Measurements from ENCODE around the gene LRPAP1.

The LRPAP1 gene

GRCh38 chr4:3500111-3500510 is 32.1 kb downstream of the LRPAP1 start:
- DNase-seq (ENCODE audit: low read depth), result no peak

DNA sequence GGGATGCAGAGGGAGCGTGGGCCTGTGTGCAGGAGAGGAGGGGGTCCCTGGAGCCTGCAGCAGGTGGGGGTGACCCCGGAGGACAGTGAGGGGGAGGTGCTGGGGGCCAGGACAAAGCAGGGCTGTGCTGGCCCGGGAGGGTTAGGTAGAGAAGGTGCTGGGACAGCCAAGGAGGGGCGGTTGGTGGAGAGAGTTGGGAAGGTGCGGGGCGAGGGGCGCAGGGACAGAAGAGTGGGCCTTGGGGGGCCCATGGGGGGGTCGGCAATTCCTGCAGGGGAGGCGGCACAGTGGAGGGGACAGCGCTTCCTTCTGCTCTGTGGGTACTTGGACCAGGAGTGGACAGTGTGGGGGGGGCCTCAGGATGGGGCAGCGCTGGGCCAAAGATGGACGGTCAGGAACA is 32.5 kb downstream of the LRPAP1 start:
- no peak for DNase-seq (ENCODE audit: low read depth)

GRCh38 chr4:3498901-3499510 is 33.2 kb downstream of the LRPAP1 start:
- DNase-seq (ENCODE audit: low read depth), result no peak

- no peak for DNase-seq (ENCODE audit: low read depth)
Observed at GRCh38 chr4:3498407-3498806, 33.8 kb downstream of the LRPAP1 start.

DNA sequence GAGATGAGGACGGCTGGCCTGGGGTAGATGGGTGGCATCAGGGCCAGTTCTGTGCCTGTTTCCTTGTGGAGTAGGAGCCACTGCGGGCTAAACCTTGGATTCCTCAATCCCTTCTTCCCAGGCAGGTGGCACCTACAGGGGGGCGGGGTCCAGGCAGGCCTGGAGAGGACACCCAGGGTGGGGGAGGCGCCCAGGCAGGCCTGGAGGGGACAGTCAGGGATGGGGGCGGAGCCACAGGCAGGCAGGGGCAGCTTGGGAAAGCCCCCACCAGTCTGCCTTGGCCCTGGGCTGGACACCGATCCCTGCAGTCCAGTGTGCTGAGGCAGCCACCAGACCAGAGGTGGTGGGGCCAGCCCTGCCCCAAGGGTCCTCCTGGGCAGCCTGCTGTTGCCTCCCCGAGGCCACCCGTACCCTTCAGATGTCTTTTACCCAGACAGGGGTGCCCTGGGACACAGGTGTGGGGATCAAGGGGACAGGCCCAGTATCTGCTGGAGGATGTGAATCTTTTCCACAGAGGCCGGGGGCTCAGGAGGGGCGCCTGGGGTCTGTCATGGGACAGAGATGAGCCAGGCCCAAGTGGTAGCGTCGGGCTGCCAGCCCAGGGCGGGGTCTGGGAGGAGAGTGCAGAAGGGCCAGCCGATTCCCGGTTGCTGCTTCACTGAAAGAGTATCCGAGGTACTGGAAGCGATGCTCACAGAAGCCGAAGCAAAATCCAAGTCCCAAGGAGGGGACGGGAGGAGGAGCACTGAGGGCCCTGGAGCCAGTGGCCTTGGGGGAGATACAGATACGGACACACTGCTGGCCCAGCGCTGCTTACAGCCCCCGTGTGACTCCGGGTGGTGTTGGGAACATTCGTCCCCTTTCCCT is 34.5 kb downstream of the LRPAP1 start:
- DNase-seq (ENCODE audit: low read depth), result no peak

GRCh38 chr4:3497095-3497494 is 35.1 kb downstream of the LRPAP1 start:
- DNase-seq (ENCODE audit: low read depth), result no peak

DNA sequence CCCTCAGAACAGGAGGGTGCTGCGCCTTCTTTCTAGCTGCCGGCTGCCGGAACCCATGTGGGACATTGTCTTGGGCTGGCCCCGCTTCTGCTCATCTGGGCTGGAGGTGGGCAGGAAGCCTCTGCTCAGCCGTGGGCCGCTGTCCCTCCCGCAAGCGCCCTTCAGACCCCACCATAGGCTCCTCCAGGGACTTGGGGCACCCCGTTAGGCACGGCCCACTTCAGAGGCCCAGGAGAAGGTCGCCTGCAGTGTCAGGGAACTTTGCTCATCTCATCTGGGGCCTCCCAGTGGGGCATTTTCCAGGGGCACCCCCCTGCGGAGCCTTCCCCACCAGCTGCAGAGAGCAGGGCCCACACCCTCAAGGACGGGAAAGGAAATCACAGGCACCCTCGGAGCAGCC is 36.2 kb downstream of the LRPAP1 start:
- DNase-seq (ENCODE audit: low read depth), result no peak

DNA sequence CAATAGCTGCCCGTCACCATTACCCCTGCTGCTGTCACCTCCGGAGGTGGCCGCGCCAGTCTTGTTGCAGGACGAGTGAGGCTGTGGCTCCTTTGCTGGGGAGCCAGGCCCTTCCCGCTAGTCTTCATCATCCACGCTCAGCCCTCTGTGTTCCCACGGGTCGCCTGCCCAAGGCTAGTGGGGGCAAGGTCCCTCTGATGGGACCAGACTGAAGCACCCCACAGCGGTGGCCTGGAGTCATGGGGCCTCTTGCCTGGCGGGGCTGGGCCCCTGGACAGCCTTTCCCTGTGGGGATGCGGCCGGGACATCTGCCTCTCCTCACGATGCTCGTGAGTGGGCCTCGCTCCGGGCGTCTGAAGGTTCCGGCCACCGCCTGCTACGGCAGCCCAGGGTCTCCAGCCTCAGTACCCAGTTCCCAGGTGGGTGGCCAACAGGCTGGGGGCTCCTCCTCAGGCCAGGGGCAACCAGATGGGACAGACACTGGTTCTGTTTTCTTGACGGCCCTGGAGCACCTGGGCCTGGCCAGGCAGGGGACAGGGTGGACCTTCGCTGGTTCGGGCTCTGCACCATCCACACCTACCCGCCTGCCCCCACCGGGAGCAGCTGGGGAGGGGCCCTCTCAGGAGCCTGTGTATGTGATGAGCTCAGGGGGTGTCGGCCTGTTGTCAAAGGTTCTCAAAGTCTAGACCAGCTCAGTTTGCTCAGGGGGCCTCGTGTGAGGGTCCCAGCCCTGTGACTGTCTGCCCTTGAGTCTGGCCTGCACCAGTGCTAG is 36.8 kb downstream of the LRPAP1 start:
- DNase-seq (ENCODE audit: low read depth), result no peak

GRCh38 chr4:3494462-3494871 is 37.8 kb downstream of the LRPAP1 start:
- DNase-seq (ENCODE audit: low read depth), result no peak

GRCh38 chr4:3493720-3494461 is 38.3 kb downstream of the LRPAP1 start:
- no peak for DNase-seq (ENCODE audit: low read depth)

- DNase-seq (ENCODE audit: low read depth), result no peak
Observed at GRCh38 chr4:3492741-3493719, 39.2 kb downstream of the LRPAP1 start.

- DNase-seq (ENCODE audit: low read depth), result no peak
Observed at GRCh38 chr4:3491681-3492405, 40.4 kb downstream of the LRPAP1 start.

GRCh38 chr4:3489451-3489962 is 42.7 kb downstream of the LRPAP1 start:
- no peak for DNase-seq (ENCODE audit: low read depth)

DNA sequence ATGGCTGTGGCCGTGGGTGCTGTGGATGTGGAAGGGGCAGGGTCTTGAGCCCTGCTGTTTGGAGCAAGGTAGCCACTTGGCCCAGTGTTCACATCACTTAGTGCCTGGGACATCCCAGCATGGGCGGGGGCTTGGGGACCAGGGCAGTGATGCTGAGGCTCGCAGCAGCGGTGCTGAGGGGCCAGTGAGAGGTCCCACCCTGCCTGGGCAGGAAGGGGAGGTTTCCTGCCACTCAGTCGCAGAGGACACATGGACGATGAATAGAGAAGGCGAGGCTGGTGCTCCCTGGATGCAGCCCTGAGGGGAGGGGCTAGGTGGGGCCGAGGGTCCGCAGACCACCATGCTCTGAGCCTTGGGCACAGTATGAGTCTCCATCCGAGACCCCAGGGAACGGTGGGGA is 43.4 kb downstream of the LRPAP1 start:
- DNase-seq (ENCODE audit: low read depth), result no peak

DNA sequence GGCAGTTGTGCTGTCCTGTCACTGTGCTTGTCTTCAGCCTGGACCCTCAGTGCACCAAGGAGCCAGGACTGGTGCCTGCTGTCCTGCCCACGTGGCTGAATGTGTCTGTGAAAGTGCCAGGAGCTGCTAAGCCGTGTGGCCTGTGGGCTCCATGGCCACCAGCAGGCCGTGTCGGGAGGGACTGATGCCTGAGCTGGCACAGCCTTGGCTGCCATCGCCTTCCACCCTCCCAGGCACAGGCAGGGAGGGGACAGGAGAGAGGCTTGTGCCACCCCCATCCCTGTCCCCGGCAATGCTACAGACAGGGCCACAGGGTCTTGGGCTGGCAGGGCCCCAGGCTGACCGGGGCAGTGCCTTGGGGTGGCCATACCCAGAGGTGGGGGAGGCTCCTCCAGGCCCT is 44.4 kb downstream of the LRPAP1 start:
- no peak for DNase-seq (ENCODE audit: low read depth)

DNA sequence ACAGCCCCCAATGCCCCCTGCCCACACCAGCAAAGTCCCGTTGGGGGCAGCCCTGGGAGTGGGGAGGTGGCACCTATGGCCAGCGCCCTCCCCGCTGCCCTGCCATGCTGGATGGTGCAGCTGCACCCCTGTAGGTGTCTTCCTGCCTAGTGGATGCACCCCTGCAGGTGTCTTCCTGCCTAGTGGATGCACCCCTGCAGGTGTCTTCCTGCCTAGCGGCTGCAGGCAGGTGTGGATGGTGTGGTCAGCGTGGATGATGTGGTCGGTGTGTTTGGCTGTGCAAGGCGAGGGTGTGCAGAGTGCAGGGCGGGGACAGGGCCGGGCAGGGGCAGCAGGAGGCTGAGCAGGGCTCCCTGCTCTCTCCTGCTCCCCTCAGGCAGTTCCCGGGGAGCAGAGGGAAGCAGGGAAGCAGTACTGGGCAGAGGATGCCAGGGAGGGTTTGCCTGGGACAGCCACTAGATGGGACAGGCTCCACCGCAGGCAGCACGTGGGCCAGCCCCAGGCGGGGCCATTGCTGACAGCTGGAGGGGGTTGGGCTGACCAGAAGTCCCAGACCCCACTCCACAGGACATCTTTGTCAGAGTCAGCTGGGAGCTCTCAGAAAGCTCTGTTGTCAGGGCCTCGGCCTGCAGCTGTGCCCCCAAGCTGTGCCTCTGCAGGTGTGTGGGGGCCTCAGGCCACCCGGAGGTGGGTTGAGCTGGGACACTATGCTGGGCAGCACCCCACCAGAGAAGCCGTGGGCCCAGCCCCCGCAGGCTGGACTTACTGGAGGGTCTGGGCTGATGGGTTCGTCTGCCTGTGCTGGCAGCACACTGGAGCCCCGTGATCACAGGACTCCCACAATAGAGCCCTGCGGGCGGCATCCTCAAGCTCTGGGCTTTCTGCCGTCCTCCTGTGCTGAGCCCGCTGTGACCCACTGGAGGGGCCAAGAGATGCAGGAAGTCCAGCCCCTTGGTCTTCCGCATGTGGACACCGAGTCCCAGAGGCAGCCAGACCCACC is 45.4 kb downstream of the LRPAP1 start:
- DNase-seq (ENCODE audit: low read depth), result no peak

DNA sequence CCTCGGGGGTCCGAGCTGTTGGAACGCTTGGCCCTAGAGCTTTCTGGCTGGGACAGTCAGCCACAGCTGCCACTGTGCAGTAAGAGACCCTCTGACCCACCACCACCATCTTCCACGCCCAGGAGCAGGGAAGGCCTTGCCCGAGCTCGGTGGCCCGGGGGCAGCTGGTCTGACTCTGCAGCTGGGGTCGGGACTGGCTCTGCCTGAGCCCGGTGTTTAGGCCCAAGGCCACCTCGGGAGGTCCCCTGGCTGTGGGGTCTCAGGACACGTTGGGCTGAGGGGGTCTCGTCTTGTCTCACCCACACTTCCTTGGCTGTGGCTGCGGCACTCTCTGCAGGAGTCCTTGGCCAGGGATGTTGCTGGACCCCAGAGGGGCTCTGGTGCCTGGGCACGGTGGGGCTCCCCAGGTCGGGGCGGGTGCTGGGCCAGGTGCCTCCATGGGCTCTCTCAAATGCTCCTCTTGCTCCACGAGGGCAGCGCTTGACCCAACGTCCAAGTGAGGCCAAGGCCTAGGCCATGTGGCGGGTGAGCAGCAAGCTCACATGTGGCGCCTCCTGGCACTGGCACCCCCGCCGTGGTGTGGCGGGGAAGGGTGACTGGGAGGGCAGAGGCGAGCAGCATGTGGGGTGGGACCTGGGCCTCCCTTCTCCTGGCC is 46.2 kb downstream of the LRPAP1 start:
- no peak for DNase-seq (ENCODE audit: low read depth)
